ENCODE data around the gene FGFBP1. TPM values are rescaled to one million over a fixed set of nuclear protein-coding genes. Genes with fewer than 3 reads are reported as not detected.
A peak's percentile ranks its signal among the peaks of the same experiment; 100 is the strongest.

The FGFBP1 gene
- 100 to 1,000 TPM; 386 to 630 (median 528) TPM for total RNA-seq

GRCh38 chr4:15938640-15939039 lies at the start of gene FGFBP1:
Gene FGFBP1, minus strand, starts transcription at chr4:15938740. Its CDS starts 2,108 bp downstream, at chr4:15936632.
- peak within 1 kb of the TSS; percentile 73 to 87 (median 84) for H3K27ac ChIP-seq
- no peak for DNase-seq
- H3K36me3 ChIP-seq: peaks cover 0 to 18% (median 0%) of the 10 kb centered on the region in 3 donors
- no peak for TF ChIP-seq POLR2A (IDR thresholded peaks at IDR 0.05)
- TF ChIP-seq CTCF (IDR thresholded peaks at IDR 0.05): no peak
- H3K9me3 ChIP-seq: no peaks in the 10 kb centered on the region
- H3K4me1 ChIP-seq: peaks cover 0 to 30% (median 7%) of the 10 kb centered on the region in 3 donors
- WGBS, 2 donors: 31 to 43% methylated on average over 4 of the region's 4 CpGs
- H3K27me3 ChIP-seq: peaks cover 0 to 7% (median 0%) of the 10 kb centered on the region in 4 donors
- H3K4me3 ChIP-seq: peak within 1 kb of the TSS; percentile 30 to 56 (median 53)
- intact Hi-C loops (cut with DNase I): no loop called here

- Histone ChIP-seq H3K27ac (no peak overlapping the region), H3K36me3 (no peaks in the 10 kb centered on the region), H3K27me3 (peaks cover 0 to 14% (median 0%) of the 10 kb centered on the region in 4 donors), H3K4me3 (no peak overlapping the region), H3K4me1 (no peaks in the 10 kb centered on the region), H3K9me3 (no peaks in the 10 kb centered on the region)
- 78 to 86% methylated on average over 1 of the region's 1 CpG for WGBS, 2 donors
- DNase-seq: no peak
- intact Hi-C loops (cut with DNase I): no loop called here
- TF ChIP-seq CTCF (IDR thresholded peaks at IDR 0.05): no peak
- no peak for TF ChIP-seq POLR2A (IDR thresholded peaks at IDR 0.05)
These were observed 49.7 kb upstream of the FGFBP1 start for GRCh38 chr4:15988222-15988621.

- TF ChIP-seq POLR2A (IDR thresholded peaks at IDR 0.05) (no peak), CTCF (IDR thresholded peaks at IDR 0.05) (no peak)
- Histone ChIP-seq H3K36me3 (no peaks in the 10 kb centered on the region), H3K27ac (no peak overlapping the region), H3K9me3 (no peaks in the 10 kb centered on the region), H3K4me1 (no peaks in the 10 kb centered on the region), H3K4me3 (no peak overlapping the region), H3K27me3 (peaks cover 0 to 14% (median 0%) of the 10 kb centered on the region in 4 donors)
- DNase-seq: no peak
- WGBS, 2 donors: 43 to 55% methylated on average over 2 to 4 of the region's 5 CpGs
- intact Hi-C loops (cut with DNase I): no loop called here
These were observed 48.4 kb upstream of the FGFBP1 start for GRCh38 chr4:15986907-15987306.

- Histone ChIP-seq H3K27me3 (no peaks in the 10 kb centered on the region), H3K4me1 (no peaks in the 10 kb centered on the region), H3K27ac (no peak overlapping the region), H3K4me3 (no peak overlapping the region), H3K9me3 (no peaks in the 10 kb centered on the region), H3K36me3 (no peaks in the 10 kb centered on the region)
- no peak for TF ChIP-seq CTCF (IDR thresholded peaks at IDR 0.05)
- TF ChIP-seq POLR2A (IDR thresholded peaks at IDR 0.05): no peak
- no peak for DNase-seq
- WGBS, 2 donors: 76 to 77% methylated on average over 2 of the region's 2 CpGs
- intact Hi-C loops (cut with DNase I): no loop called here
These were observed 45.1 kb upstream of the FGFBP1 start for GRCh38 chr4:15983610-15984009.

- TF ChIP-seq CTCF (IDR thresholded peaks at IDR 0.05) (no peak), POLR2A (IDR thresholded peaks at IDR 0.05) (no peak)
- Histone ChIP-seq H3K27me3 (no peaks in the 10 kb centered on the region), H3K27ac (no peak overlapping the region), H3K4me3 (no peak overlapping the region), H3K36me3 (no peaks in the 10 kb centered on the region), H3K9me3 (no peaks in the 10 kb centered on the region), H3K4me1 (no peaks in the 10 kb centered on the region)
- no peak for DNase-seq
- WGBS, 2 donors: 64 to 69% methylated on average over 7 to 8 of the region's 8 CpGs
- intact Hi-C loops (cut with DNase I): no loop called here
These were observed 44.4 kb upstream of the FGFBP1 start for GRCh38 chr4:15982842-15983524.
